Heart left ventricle (tissue), 16 donors: Measurements from ENCODE around the gene MAP1LC3B. TPM values are rescaled to one million over a fixed set of nuclear protein-coding genes. Genes with fewer than 3 reads are reported as not detected.
A peak's percentile ranks its signal among the peaks of the same experiment; 100 is the strongest.

ENCODE experiments used
- ATAC-seq, 4 donors: fragments of 200-7000 bp; cut with Tn5 transposase; one replicate each; pipeline ENCODE4 v1.9.1; 2020 to 2022; ENCODE audit warnings: moderate library complexity in 4 of 4, mild to moderate bottlenecking in 3 of 4, moderate number of reproducible peaks in 1 of 4
- DNase-seq, 5 donors: peaks; one replicate each; pipeline ENCODE4 v3.0.0-alpha.2; 2020
- H3K27ac ChIP-seq, 12 donors: fragments of 200-600 bp; sonication (generic) in 4 of 12; one replicate each; pipeline versions ENCODE4 v1.5.0 to v1.8.0; 2016 to 2022; ENCODE audit warnings: mild to moderate bottlenecking in 2 of 12
- H3K27me3 ChIP-seq, 9 donors: fragments of 200-600 bp; sonication (generic) in 2 of 9; one replicate each; pipeline versions ENCODE4 v1.5.1 to v1.8.0; 2016 to 2022; ENCODE audit warnings: mild to moderate bottlenecking in 3 of 9
- H3K36me3 ChIP-seq, 9 donors: fragments of 200-600 bp; sonication (generic) in 2 of 9; one replicate each; pipeline versions ENCODE4 v1.5.0 to v1.8.0; 2018 to 2022; ENCODE audit warnings: mild to moderate bottlenecking in 2 of 9
- H3K4me1 ChIP-seq, 12 donors: fragments of 200-600 bp; sonication (generic) in 4 of 12; one replicate each; pipeline versions ENCODE4 v1.5.0 to v1.8.0; 2016 to 2022; ENCODE audit warnings: mild to moderate bottlenecking in 3 of 12
- H3K4me3 ChIP-seq, 12 donors: fragments of 200-600 bp; sonication (generic) in 4 of 12; one replicate each; pipeline versions ENCODE4 v1.5.0 to v1.8.0; 2017 to 2022; ENCODE audit warnings: mild to moderate bottlenecking in 9 of 12, moderate library complexity in 4 of 12
- H3K9me3 ChIP-seq, 12 donors: fragments of 200-600 bp; sonication (generic) in 4 of 12; one replicate each; pipeline versions ENCODE4 v1.5.0 to v1.8.0; 2016 to 2022; ENCODE audit warnings: mild to moderate bottlenecking in 1 of 12
- CTCF ChIP-seq, 12 donors: fragments of 200-600 bp; sonication (generic) in 4 of 12; IDR thresholded peaks; one replicate each; pipeline versions ENCODE4 v1.5.0 to v1.8.0; 2018 to 2022; ENCODE audit warnings: antibody characterized with exemption in 12 of 12, mild to moderate bottlenecking in 5 of 12
- POLR2A ChIP-seq, 2 donors: fragments of 450-650 bp; IDR thresholded peaks; one replicate each; pipeline ENCODE4 v1.6.1; 2017; ENCODE audit warnings: antibody characterized with exemption in 2 of 2, mild to moderate bottlenecking in 2 of 2, moderate library complexity in 2 of 2
- WGBS, 4 donors: extraction: QIAGEN DNeasy Blood & Tissue Kit in 2 of 4; methylation state at CpG; one replicate each; pipeline versions ENCODE4 v1.1.5 to v1.1.7; 2013 to 2018; 5-methylcytosine and 5-hydroxymethylcytosine counted together
- intact Hi-C, 10 donors: fragments of 100-400 bp; cut with DNase I; formaldehyde crosslinking; loops; one replicate each; pipeline versions ENCODE4 v1.11.1 to v1.14.2; 2022
- polyA plus RNA-seq, 2 donors: library from polyadenylated mRNA; stranded (reverse); fragments of 200-250 nt; gene quantifications; one replicate each; pipeline ENCODE4 v1.2.3, GENCODE V29; 2013
- total RNA-seq, 9 donors: library from RNA; depleted of rRNA in 2 of 9; stranded (reverse); fragments of >200 nt in 2 of 9; fragmentation: NEBNext Ultra II Directional in 3 of 9; extraction: Animal tissue kit (Norgen Biotek cat#: 25700) in 3 of 9; gene quantifications; one replicate each; pipeline versions ENCODE4 v1.1.0 to v1.2.4, GENCODE V29; 2016 to 2023
- donor health status: ischemic (EF 13 %, LVEDD 7.1; RV severe dilation, severe dysfunction).
- donor health status: healthy with polysubstance abuse.
- donor health status: DM: no; HTN: yes; CAD: no.
- donor health status: DM: no; HTN: no; CAD: no.
- donor health status: ischemic (EF 25% LVEDD 6.9; RV normal size, moderate dysfunction).
- donor health status: ischemic (EF 25% LVEDD 5.7; RV mildly dilated, moderate dysfunction).
- donor health status: healthy.
- donor health status: DM: yes; HTN: yes; CAD: no.
- donor health status: ischemic (EF 35%, LVEDD 5.7; RV mildly dilated, moderate dysfunction).
- donor health status: nonischemic (EF 11% LVEDD 7.7; RV severe dilation, severe dysfunction).
- donor health status: DM: yes; HTN: yes; CAD: no.
- donor health status: PGD.
- donor health status: ischemic (EF 29% LVEDD 5.4; RV normal size, mild dysfunction).
- donor health status: nonischemic (EF 23%, LVEDD 6.1; RV moderate dilation, normal function).

MAP1LC3B gene
- total and polyA plus RNA-seq, 11 donors: 70.7 to 263 (median 116) TPM

GRCh38 chr16:87350031-87350430, 42.1 kb upstream of the MAP1LC3B start:
- TF ChIP-seq CTCF (IDR thresholded peaks at IDR 0.05): no peak
- no peak for TF ChIP-seq POLR2A (IDR thresholded peaks at IDR 0.05)
- Histone ChIP-seq H3K4me1 (peaks cover 0 to 33% (median 6%) of the 10 kb centered on the region in 12 donors), H3K27me3 (no peaks in the 10 kb centered on the region), H3K9me3 (no peaks in the 10 kb centered on the region), H3K36me3 (peaks cover 0 to 43% (median 29%) of the 10 kb centered on the region in 9 donors), H3K4me3 (no peak overlapping the region), H3K27ac (no peak overlapping the region)
- DNase-seq: peak in 1 of 5 donors; percentile 9
- WGBS, 4 donors: 85 to 88% (median 88%) methylated on average over 8 of the region's 8 CpGs
- intact Hi-C loops: no loop called here
- no peak for ATAC-seq

GRCh38 chr16:87350681-87351319, 41.3 kb upstream of the MAP1LC3B start:
- DNase-seq: peak in 1 of 5 donors; percentile 23
- no peaks in the 10 kb centered on the region for H3K9me3 ChIP-seq
- H3K4me1 ChIP-seq: peaks cover 0 to 29% (median under 1%) of the 10 kb centered on the region in 12 donors
- TF ChIP-seq POLR2A (IDR thresholded peaks at IDR 0.05) (no peak), CTCF (IDR thresholded peaks at IDR 0.05) (no peak)
- peak in 2 of 4 donors; percentile 23 to 34 for ATAC-seq
- 71 to 77% (median 77%) methylated on average over 21 to 23 of the region's 23 CpGs for WGBS, 4 donors
- intact Hi-C loops: no loop called here
- H3K27ac ChIP-seq: no peak overlapping the region
- peaks cover 0 to 41% (median 27%) of the 10 kb centered on the region in 9 donors for H3K36me3 ChIP-seq
- no peaks in the 10 kb centered on the region for H3K27me3 ChIP-seq
- peak overlapping the region in 3 of 12 donors; percentile 2 to 14 (median 3) for H3K4me3 ChIP-seq

- Histone ChIP-seq H3K27ac (no peak overlapping the region), H3K4me3 (no peak overlapping the region), H3K27me3 (no peaks in the 10 kb centered on the region), H3K9me3 (no peaks in the 10 kb centered on the region), H3K4me1 (peaks cover 0 to 29% (median 0%) of the 10 kb centered on the region in 12 donors), H3K36me3 (peaks cover 0 to 38% (median 24%) of the 10 kb centered on the region in 9 donors)
- peak in 2 of 4 donors; percentile 18 to 36 for ATAC-seq
- intact Hi-C loops: no loop called here
- TF ChIP-seq CTCF (IDR thresholded peaks at IDR 0.05) (no peak), POLR2A (IDR thresholded peaks at IDR 0.05) (no peak)
- WGBS, 4 donors: 52 to 66% (median 62%) methylated on average over 9 of the region's 9 CpGs
- DNase-seq: peak in 1 of 5 donors; percentile 26
Measured at GRCh38 chr16:87351320-87351698, 40.8 kb upstream of the MAP1LC3B start.

GRCh38 chr16:87352818-87353217, 39.3 kb upstream of the MAP1LC3B start:
- ATAC-seq (no peak), DNase-seq (peak in 1 of 5 donors; percentile 15)
- TF ChIP-seq CTCF (IDR thresholded peaks at IDR 0.05) (no peak), POLR2A (IDR thresholded peaks at IDR 0.05) (no peak)
- no peaks in the 10 kb centered on the region for H3K9me3 ChIP-seq
- no peak overlapping the region for H3K4me3 ChIP-seq
- peaks cover 0 to 29% (median 0%) of the 10 kb centered on the region in 12 donors for H3K4me1 ChIP-seq
- 89 to 95% (median 94%) methylated on average over 15 of the region's 15 CpGs for WGBS, 4 donors
- intact Hi-C loops: no loop called here
- H3K27me3 ChIP-seq: no peaks in the 10 kb centered on the region
- peaks cover 0 to 44% (median 29%) of the 10 kb centered on the region in 9 donors for H3K36me3 ChIP-seq
- no peak overlapping the region for H3K27ac ChIP-seq
